Endothelial cell (in vitro differentiated cells): ENCODE data around the gene TBX3. TPM values are rescaled to one million over a fixed set of nuclear protein-coding genes. Genes with fewer than 3 reads are reported as not detected.
A peak's percentile ranks its signal among the peaks of the same experiment; 100 is the strongest.
"Not testable (repeated sequence)": the region's sequence is repeated elsewhere in the genome, so short reads cannot be mapped to it uniquely, and the experiment has no call there.

Source experiments
- DNase-seq: peaks from one replicate; pipeline ENCODE4 v3.0.0; 2021; ENCODE audit warnings: low spot score
- H3K27ac Mint-ChIP-seq: one replicate; pipeline ENCODE4 v1.8.0; 2021; ENCODE audit warnings: mixed read lengths, inconsistent platforms; ENCODE audit not compliant: unreplicated experiment
- H3K27me3 Mint-ChIP-seq: one replicate; pipeline ENCODE4 v1.8.0; 2021; ENCODE audit warnings: mild to moderate bottlenecking, moderate library complexity, mixed read lengths, inconsistent platforms; ENCODE audit not compliant: unreplicated experiment
- H3K36me3 Mint-ChIP-seq: one replicate; pipeline ENCODE4 v1.8.0; 2021; ENCODE audit warnings: mild to moderate bottlenecking, low read depth, mixed read lengths, inconsistent platforms; ENCODE audit not compliant: unreplicated experiment
- H3K4me1 Mint-ChIP-seq: one replicate; pipeline ENCODE4 v1.8.0; 2021; ENCODE audit warnings: mild to moderate bottlenecking, mixed read lengths, inconsistent platforms; ENCODE audit not compliant: unreplicated experiment
- H3K4me3 Mint-ChIP-seq: one replicate; pipeline ENCODE4 v1.8.0; 2021; ENCODE audit warnings: mild to moderate bottlenecking, mixed read lengths, inconsistent platforms; ENCODE audit not compliant: unreplicated experiment
- H3K9me3 Mint-ChIP-seq: one replicate; pipeline ENCODE4 v1.8.0; 2021; ENCODE audit warnings: mixed read lengths, inconsistent platforms; ENCODE audit not compliant: unreplicated experiment
- CTCF ChIP-seq: fragments of 200-600 bp; sonication (generic); IDR thresholded peaks from one replicate; pipeline ENCODE4 v1.5.0; 2021; ENCODE audit warnings: antibody characterized with exemption; ENCODE audit not compliant: unreplicated experiment
- long read RNA-seq: library from polyadenylated mRNA; unstranded; transcript quantifications from one replicate; pipeline ENCODE4 v2.0.0, GENCODE V29; 2020; ENCODE audit not compliant: unreplicated experiment
- total RNA-seq: library from RNA; stranded (reverse); fragmentation: NEBNext Ultra II Directional; extraction: Animal tissue kit (Norgen Biotek cat#: 25700); gene quantifications from one replicate; pipeline ENCODE4 v1.2.1, GENCODE V29; 2021; ENCODE audit not compliant: unreplicated experiment

Gene TBX3
- total RNA-seq = 0.41 TPM
- long read RNA-seq = 0 reads

- peak; percentile 38 for TF ChIP-seq CTCF
- Mint-ChIP-seq H3K27ac (peak within 1 kb of the TSS; percentile 6), H3K9me3 (no peaks in the 10 kb centered on the region), H3K36me3 (no peaks in the 10 kb centered on the region), H3K4me3 (peak within 1 kb of the TSS; percentile 93), H3K4me1 (peaks cover 40% of the 10 kb centered on the region), H3K27me3 (peaks cover 54% of the 10 kb centered on the region)
- peak; percentile 77 for DNase-seq
Observed at GRCh38 chr12:114684098-114684869, at the start of gene TBX3. TSS of gene TBX3 (minus strand) at chr12:114684175. CDS start at chr12:114683200, 975 bp downstream.

DNA sequence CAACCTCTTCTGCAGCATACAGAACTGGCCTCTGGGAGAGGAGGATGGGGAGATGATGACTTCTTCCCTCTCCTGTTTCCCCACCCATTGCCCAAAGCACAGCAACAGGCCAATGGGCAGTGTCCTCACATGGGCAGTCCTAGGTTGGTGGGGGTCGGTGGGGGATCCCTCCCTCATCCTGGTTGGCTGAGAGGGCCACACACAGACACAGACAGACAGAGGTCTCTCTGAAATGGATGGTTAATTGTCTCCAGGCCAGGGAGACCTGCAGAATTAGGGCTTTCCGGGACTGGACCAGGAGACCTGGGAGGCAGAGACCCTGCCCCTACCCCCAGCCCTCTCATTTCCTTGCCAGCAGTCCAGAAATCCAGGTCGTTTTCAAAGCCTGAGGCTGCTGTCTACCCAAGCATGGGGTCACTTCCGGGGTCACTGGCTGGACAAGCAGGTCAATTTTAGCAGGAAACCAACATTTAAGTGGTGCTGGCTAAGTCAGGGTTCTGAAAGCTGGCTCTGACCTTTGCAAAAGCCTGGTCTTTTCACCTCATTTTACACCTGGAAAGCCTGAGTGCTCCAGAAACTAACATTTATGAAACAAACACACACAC, 48.6 kb upstream of the TBX3 start:
- H3K9me3 Mint-ChIP-seq = no peaks in the 10 kb centered on the region
- no peak for TF ChIP-seq CTCF
- H3K27ac Mint-ChIP-seq = no peak overlapping the region
- no peaks in the 10 kb centered on the region for H3K4me1 Mint-ChIP-seq
- H3K36me3 Mint-ChIP-seq = no peaks in the 10 kb centered on the region
- no peak for DNase-seq
- peaks cover 2% of the 10 kb centered on the region for H3K27me3 Mint-ChIP-seq
- H3K4me3 Mint-ChIP-seq = no peak overlapping the region

- TF ChIP-seq CTCF = no peak
- no peak for DNase-seq
- no peaks in the 10 kb centered on the region for H3K9me3 Mint-ChIP-seq
- no peaks in the 10 kb centered on the region for H3K36me3 Mint-ChIP-seq
- no peaks in the 10 kb centered on the region for H3K4me1 Mint-ChIP-seq
- no peaks in the 10 kb centered on the region for H3K27me3 Mint-ChIP-seq
- no peak overlapping the region for H3K4me3 Mint-ChIP-seq
- no peak overlapping the region for H3K27ac Mint-ChIP-seq
Observed at GRCh38 chr12:114729731-114730130, 45.8 kb upstream of the TBX3 start.

- DNase-seq = no peak
- Mint-ChIP-seq H3K27ac (no peak overlapping the region), H3K9me3 (no peaks in the 10 kb centered on the region), H3K36me3 (no peaks in the 10 kb centered on the region), H3K27me3 (no peaks in the 10 kb centered on the region), H3K4me3 (no peak overlapping the region), H3K4me1 (no peaks in the 10 kb centered on the region)
- TF ChIP-seq CTCF = no peak
Observed at GRCh38 chr12:114726092-114726710, 42.2 kb upstream of the TBX3 start.

GRCh38 chr12:114722176-114722575, 38.2 kb upstream of the TBX3 start:
- not testable (repeated sequence) for H3K9me3 Mint-ChIP-seq, H3K4me1 Mint-ChIP-seq, H3K4me3 Mint-ChIP-seq, H3K27me3 Mint-ChIP-seq, H3K36me3 Mint-ChIP-seq, DNase-seq, H3K27ac Mint-ChIP-seq
